HG02981 (cell line): Measurements from ENCODE around the gene PTGDS.
"Not testable (repeated sequence)": the region's sequence is repeated elsewhere in the genome, so short reads cannot be mapped to it uniquely, and the experiment has no call there.

Source experiments
- ATAC-seq: cut with Tn5 transposase; IDR thresholded peaks from one replicate; pipeline ENCODE4 v1.9.1; 2021; ENCODE audit warnings: mild to moderate bottlenecking, moderate library complexity; ENCODE audit not compliant: unreplicated experiment

The PTGDS gene

DNA sequence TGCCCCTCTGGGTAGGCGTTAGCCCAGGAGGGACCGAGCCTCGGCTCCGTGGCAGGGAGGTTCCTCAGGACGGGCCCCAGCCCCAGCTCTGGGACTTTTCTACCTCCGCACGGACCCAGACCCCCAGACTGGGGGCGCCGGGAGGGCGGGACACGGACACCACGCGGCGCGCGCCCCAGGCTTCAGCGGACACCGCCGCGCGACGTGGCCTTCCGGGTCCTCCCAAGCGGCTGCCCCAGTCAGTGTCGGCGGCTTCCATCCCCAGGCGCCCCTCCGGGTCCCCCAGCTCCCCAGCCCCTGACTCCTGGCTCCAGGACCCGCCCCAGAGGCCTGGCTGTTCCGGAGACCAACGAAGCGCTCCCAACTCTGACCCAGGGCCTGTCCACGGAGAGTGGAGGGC, 8.5 kb downstream of the PTGDS start:
- no peak for ATAC-seq

DNA sequence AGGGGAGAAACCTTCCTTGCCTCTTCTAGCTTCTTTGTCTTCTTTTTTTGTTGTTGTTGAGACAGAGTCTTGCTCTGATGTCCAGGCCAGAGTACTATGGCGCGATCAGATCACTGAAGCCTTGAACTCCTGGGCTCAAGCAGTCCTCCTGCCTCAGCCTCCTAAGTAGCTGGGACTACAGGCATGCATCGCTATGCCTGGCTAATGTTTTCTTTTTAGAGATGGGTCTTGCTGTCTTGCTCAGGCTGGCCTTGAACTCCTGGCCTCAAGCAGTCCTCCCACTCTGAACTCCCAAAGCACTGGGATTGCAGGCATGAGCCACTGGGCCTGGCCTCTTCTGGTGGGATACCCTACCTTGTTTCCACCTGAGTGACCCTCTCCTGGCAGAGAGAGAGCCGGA, 11.6 kb downstream of the PTGDS start:
- ATAC-seq: no peak

DNA sequence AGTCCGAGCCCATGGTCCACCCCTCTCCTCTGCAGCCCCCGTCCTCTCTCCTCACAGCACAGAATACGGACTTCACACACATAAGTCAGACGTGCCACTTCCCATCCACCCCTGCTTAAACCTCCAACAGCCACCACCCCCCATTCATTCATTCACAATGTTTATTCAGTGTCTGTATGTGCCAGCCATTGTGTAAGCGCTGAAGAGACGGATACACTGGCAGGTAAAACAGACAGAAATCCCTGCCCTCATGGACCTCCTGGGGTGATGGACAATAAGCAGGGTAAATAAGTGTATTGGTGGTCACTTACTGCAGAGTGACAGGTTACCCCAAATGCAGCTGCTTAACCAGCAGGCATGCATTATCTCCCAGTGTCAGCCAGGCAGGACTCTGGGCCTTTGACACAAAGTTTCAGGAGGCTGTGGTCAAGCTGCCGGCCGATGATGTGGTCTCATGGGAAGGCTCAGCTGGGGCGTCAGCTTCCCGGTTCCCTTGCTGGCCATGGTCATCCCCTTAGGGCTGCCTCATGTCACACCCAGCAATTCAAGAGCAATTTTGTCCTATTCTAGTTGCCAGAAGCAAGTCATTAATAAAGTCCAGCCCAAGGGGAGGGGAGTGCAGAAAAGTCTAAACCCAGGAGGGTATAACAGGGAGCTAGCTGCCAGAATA, 13.1 kb downstream of the PTGDS start:
- ATAC-seq: no peak

DNA sequence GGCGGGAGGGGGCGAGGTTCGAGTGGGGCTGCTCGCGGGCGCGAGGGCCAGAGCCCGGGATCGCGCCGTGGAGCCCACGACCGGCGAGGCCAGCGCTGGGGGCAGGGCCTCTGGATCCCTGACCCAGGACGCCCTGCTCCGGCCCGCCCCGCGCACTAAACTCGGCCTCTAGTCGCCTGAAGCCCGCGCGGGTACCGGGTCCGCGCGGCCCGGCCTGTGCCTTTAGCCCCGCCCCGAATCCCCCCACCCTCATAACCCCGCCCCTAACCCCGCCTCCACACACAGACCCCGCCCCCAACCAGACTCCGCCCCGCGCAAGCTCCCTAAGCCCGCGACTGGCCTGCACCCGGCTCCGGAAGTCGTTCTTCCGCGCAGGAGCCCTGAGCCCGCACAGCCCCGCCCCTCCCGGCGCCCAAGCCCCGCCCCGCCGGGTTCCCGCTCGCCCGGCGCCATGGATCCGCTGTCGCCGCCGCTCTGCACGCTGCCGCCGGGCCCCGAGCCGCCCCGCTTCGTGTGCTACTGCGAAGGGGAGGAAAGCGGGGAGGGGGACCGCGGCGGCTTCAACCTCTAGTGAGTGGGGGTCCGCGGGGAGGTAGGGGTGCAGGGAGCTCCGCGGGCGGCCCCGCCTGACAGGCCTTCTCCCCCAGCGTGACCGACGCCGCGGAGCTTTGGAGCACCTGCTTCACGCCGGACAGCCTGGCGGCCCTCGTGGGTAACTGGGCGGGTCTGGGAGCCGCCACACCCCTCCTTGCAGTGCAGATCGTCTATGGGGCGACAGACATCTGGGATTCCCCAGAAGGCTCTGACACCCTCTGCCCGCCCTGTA, 14.9 kb downstream of the PTGDS start, which contains the start of gene PAXX:
PAXX (plus strand) TSS at position 430 of the 826 bp plus-strand sequence; CDS start at position 452, 22 bp downstream.
- peak; percentile 78 for ATAC-seq

DNA sequence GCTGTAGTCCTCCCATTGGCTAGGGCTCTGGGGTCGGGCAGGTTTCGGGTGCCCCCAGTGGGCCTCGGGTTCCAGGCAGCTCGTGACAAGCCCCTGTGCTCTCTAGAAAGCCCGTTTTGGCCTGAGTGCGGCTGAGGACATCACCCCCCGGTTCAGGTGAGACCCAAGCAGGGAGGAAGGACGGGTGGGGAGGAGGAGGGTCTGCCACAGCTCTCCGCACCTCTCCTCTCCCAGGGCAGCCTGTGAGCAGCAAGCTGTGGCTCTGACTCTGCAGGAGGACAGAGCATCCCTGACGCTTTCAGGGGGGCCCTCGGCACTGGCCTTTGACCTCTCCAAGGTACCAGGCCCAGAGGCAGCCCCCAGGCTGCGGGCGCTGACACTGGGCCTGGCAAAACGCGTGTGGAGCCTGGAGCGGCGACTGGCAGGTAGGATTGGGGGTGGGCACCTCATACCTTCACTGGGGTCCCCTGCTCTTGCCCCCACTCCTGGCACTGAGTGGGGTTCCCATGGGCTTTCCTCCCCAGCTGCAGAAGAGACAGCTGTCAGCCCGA, 15.6 kb downstream of the PTGDS start:
- no peak for ATAC-seq

DNA sequence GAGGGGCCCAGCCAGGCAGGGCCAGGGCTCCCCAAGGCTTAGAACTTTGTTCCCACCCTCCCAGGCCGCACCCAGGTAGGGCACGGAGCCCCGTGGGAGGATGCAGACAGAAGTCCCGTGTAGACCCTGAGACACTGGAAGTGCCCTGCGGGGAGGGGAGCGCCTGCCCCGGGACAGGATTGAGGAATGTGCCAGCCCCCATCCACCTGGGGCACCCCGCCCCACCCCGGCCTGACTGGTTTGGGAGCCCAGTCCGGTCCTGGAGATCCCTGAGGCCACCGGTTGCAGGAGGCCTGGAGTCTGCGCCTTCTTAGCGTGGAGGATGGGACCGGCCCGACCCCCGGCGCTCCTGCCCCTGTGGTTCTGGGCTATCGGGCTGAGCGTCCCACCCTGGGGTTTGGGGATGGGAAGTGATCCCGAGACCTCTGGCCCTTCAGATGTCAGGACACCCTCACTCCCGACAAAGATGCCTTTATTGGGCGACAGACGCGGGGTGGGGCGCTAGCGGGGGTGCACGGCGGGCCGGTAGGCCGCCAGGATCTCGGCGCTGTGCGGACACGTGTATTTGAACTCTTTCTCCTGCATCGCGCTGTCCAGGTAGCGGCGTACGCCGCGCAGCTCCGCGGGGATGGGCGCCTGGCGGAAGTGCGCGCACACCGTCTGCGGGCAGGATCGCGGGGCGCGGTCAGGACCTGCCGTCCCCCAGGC, 17.0 kb downstream of the PTGDS start:
- no peak for ATAC-seq

DNA sequence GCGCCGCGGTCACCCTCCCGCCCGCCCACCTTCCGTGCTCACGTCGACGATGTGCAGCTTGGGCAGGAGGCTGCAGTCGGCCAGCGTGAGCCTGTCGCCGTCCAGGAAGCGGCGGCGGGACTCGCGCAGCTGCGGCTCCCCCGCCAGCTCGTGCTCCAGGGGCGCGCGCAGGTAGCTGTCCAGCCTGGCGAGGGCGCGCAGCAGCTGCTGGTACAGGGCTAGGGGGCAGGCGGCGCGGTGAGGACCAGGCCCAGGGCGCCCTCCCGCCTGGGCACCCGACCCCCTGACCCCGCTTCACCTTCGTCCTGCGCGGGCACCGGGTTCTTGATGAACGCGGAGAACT, 17.6 kb downstream of the PTGDS start:
- no peak for ATAC-seq

DNA sequence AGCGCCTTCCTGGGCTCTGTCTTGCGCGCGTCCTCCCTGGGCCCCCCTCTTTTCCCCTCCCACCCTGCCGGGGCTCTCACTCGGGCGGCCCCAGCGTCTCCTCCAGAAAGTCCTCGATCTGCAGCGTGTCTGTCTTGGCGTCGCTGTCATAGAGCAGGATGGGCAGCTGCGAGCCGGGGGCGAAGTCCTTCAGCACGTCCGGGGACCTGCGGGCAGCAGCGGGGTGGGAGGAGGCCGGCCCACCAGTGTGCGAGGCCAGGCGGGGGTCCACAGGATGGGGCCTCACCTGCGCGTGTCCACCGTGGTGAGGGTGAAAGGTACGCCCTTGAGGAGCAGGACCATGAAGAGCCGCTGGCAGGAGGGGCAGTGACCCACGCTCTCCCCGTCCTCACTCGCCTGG, 18.1 kb downstream of the PTGDS start:
- ATAC-seq: no peak

DNA sequence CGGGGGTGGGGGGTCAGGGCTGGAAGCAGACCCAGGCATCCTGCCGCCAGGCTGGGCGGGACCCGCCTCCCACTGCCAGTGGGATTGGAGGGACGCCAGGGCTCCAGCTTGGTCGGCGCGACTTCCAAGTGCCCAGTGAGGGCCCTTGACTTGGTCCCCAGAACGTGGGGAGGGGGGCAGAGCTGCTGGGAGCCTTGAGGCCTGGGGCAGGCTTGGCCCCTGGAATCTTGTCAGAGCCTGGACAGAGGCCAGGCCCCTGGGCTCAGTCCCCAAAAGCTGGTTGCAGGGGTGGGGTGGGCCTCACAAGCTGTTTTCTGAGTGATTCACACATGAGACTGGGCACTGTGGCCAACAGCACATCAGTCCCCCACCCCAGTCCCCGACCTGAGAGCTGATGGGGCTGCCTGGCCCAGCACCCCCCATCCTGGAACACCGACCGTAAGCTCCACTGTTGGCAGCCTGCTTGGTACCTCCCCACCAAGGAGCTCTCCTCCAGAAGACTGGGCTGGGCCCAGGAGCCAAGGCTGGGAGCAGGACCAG, 18.5 kb downstream of the PTGDS start:
- no peak for ATAC-seq

DNA sequence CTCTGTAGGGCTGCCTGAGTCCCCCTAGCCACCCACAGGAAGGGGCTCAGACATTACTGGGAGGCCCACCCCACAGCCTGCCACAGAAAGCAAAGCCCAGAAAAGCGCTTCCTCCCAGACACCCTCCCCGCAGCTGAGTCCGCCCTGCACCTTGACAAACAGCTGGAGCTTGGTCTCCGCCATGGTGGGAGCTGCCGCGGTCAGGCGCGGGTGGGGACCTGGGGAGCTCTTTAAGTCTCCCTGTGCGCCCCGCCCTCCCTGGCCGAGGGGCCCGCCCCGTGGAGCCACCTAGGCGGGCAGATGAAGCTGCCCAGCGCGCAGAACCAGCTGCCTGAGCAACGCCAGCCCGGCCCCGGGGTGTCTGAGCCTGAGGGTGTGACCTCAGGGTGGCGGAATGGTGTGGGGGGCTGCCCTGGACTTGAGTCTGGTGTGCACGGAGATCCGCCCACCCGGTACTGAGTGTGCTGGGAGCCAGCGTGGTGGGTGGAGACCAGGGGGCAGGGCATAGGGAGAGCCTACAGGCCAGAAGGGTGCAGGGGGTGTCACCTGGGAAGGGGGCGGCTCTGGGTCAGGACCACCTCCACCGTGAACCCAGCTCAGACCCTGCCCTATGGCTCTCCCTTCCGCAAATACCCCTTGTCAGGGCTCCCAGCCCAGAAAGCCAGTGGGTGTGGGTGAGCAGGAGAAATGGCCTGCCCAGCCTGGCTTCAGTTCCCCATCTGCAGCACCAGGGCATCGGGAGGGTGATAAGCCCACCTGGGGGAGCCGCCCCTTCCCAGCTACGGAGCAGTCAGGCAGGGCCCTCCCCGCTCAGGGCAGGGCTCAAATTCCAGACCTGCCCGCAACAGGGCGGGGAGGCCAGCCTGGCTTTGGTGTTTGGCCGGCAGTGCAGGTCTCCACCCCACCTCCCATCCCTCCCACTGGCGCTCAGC, 19.3 kb downstream of the PTGDS start, which contains the start of gene CLIC3:
CLIC3 (minus strand) TSS at position 208 of the 932 bp plus-strand sequence; CDS start at position 183, 25 bp downstream.
- no peak for ATAC-seq

DNA sequence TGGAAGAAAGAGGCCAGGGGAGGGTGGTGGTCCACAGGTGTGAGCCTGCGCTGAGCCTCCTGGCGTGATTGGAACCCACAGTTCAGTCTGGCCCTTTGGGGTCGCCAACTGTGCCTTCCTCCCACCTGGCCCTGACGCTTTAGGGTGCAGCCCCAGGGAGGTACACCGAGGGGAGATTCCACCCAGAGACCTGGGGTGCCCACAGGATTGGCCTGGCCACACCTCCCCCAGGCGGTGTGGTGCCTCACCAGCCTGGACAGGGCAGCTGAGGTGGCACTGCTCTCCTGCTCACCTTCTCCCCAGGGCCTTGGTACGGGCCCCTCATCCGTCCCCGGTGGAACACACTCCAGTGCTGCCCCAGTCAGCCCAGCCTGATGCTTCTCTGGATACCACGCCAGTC, 20.1 kb downstream of the PTGDS start:
- no peak for ATAC-seq

DNA sequence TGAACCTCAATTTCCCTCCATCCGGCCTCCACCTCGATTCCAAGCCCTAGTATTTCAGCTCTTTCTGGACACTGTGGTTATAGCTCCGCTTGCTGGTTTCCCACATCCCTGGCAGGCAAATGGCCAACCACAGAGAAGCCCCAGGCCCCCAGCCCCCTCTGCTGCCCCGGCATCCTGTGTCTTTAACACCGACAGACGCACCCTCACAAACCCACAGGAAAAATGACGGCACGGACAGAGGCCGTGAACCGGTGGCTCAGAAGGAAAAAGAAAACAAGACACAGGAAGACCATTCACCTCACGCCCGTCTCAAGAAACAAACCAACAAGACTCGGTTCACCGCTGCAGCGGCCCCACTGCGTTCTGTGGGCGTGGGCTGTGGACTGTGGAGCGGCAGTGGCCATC, 20.5 kb downstream of the PTGDS start:
- no peak for ATAC-seq

DNA sequence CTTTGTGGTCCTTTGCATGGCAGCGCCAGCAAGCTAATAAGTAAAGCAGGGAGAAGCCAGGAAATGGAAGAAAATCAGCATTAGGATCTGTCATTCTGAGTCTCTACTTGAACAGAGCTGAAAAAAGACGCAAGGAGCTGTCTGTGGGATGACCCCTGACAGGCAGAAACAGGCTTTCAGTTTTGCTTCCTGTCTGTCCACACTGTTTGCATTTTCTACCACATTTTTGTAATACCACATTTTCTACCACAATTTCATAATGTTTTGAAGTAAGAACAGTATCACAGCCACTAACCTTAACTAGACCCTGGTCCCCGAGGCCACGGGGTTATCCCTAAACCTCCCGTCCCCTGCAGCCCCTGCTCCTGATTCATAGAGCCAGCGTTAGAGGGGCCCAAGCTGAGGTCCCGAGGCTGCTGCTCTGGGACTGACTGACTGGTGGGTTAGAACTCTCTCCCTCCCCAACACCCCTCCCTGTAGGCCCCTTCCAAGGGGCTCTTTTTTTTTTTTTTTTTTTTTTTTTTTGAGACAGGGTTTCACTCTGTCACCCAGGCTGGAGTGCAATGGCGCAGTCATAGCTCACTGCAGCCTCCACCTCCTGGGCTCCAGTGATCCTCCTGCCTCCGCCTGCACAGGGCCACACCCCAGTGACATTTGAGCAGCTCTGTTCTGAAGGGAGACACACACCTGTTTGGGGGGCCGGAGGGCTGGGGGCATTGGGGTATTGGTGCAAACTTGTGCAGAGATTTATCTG, 23.1 kb downstream of the PTGDS start:
- peak; percentile 63 for ATAC-seq

DNA sequence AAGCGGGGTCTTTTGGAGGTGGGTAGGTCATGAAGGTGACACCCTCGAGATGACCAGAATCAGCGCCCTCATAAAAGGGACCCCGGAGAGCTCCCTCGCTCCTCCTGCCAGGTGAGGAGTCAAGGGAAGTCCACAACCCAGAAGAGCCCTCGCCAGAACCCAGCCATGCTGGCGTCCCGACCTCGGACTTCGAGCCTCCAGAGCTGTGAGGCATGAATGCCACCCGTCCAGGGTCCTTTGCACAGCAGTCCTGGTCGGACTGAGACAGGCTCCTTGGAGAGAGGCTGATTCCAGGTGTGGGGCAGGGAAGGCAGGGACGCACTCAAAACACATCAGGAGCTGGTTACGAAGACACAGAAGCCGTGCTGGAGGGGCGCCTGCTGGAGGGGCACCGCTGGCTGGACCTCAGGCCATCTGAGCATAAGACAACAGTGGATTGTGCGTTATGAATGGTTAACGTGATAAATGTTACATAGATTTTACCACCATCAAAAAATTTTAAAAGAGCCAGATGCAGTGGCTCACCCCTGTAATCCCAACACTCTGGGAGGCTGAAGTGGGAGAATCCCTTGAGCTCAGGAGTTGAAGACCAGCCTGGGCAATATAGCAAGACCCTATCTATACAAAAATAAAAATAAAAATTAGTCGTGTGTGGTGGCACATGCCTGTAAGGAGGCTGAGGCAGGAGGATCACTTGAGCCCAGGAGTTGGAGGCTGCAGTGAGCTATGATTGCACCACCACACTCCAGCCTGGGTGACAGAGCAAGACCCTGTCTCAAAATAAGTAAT, 24.7 kb downstream of the PTGDS start:
- ATAC-seq: no peak

DNA sequence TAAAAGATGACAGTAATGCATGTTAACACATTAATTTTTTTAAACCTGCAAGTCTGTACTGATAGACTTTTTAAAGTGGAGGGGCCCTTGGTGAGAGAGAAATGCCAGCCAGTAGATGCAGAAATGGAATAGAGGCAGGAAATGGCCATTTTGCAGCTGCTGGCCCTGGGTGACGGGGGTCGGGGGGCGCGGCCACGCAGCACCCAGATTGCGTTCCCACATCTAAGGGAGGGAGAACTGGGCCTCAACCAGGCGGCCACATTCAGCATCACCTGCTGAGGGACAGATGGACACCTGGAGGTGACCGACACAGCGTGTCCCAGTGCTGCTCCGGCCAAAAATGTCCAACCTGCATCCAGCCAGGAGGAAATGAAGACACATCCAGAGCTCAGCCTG, 25.3 kb downstream of the PTGDS start:
- ATAC-seq: no peak

DNA sequence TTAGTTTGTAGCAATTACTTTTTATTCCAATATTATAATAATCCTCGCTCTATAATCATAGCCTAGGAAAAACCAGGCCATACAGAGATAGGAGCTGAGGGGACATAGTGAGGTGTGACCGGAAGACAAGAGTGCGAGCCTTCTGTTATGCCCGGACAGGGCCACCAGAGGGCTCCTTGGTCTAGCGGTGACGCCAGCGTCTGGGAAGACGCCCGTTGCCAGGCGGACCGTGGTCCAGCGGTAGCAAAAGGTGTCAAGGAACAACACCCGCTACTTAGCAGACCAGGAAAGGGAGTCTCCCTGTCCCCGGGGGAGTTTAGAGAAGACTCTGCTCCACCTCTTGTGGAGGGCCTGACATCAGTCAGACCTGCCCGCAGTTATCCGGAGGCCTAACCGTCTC, 27.0 kb downstream of the PTGDS start:
- ATAC-seq: not testable (repeated sequence)

DNA sequence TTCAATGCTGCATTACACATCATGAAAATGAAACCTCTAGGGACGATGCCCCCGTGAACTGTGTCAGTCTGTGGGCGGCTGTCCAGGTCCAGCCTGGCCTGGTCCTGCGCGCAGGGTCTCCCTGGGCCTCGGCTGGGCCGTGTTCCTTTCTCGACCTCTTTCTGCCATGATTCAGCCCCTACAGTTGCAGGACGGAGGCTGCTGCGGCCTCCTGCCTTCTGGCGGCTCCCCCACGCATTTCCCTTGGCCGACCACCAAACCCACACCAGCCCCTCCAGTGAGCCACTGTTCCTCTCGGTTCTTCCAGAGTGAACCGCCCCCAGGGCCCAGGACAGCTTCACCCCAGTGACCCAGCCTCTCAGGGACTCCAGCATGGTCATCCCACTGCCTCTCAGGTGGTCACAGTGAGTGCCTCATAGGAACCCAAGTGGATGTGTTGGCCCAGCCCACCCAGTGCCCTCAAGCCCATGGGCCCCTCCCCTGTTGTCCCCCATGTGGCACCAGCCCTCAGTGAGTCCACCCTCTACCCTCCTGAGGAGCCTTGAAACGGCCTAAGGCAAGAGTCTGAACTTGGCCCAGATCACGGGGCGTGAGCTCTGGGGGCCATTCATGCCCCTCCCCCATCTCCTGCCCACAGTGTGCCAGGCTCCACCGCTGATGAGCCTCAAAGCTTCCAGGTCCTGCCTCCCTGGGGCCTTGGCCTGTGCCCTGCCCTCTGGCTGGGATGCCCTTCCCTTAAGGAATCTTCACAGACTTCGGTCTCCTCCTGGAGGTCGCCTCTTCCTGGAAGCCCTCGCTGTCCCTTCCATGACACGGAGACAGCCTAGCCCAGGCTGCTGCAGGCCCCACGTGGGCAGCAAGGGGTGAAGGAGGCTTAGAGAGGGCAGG, 29.1 kb downstream of the PTGDS start:
- no peak for ATAC-seq
